Stimulated activated CD8-positive, alpha-beta memory T cell treated with anti-CD3 and anti-CD28 coated beads, Interleukin-4, amount 100 ng/mL, for 24 hours (primary cell): ENCODE measurements around the gene CCDC122.
"Not testable (repeated sequence)": the region's sequence is repeated elsewhere in the genome, so short reads cannot be mapped to it uniquely, and the experiment has no call there.

Source experiments
- DNase-seq: peaks from one replicate; pipeline ENCODE4 v3.0.0-alpha.2; 2020; ENCODE audit warnings: low read depth

The CCDC122 gene

DNA sequence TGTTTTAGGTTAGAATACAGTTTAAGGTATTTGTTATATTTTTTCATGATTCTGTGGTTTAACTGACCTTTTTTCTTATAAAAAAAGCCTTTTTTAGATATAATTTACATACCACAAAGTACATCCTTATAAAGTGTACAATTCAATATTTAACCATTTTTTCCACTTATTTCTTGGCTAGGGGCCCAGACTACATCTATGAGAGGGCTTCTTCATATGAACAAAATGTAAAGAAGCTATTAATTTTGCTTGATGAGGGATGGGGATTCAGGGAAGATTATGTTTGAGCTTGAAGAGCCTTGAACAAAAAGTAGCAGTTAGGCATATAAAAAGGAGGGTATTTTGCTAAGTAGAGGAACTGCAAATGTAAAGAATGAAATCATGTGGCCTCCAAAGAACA lies 2.2 kb downstream of the CCDC122 start:
- no peak for DNase-seq

GRCh38 chr13:43876366-43876765 lies 3.2 kb downstream of the CCDC122 start:
- no peak for DNase-seq

DNA sequence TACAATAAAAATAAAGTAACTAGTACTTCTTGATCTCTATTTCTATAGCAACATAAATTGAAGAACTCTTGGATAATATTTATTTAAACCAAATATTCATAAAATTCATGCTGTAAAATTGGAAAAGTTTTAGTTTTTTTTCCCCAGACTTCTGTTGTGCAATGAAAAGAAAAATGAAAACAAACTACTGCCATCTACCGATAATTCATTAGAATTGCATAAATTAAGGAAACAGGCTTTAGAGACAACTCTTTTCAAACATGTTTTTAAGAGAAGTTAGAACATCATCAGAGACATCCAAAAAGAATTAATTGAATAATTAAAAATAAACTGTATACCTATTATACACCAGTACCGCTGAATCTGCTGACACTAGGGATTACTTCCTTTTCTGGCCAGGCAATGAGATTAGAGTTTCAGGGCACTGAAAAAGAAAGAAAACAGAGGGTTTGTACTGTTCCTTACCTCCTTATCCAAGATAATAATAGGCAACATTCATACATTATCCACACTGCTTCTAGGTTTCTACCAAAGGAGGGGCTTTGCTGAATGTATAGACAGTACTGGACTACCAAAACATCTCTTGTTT lies 4.9 kb downstream of the CCDC122 start:
- DNase-seq = no peak

DNA sequence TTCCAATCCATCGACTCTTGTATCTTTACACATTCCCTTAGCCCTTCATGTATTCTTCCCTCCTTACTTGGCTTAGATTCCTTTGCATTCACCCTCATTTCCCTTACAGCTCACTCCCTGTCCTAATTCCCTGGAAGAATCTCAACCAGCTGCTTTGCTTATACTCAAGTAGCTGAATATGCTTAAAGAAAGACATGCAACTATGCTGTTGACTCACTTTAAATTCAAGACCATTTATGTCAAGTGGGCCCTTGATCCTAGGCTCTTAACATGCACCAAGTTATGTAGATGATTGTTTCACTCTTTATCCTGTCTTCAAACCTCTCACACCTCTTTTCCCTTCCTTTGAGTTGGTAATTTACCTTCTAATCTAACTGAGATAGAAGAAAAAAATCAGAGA lies 7.4 kb downstream of the CCDC122 start:
- no peak for DNase-seq

DNA sequence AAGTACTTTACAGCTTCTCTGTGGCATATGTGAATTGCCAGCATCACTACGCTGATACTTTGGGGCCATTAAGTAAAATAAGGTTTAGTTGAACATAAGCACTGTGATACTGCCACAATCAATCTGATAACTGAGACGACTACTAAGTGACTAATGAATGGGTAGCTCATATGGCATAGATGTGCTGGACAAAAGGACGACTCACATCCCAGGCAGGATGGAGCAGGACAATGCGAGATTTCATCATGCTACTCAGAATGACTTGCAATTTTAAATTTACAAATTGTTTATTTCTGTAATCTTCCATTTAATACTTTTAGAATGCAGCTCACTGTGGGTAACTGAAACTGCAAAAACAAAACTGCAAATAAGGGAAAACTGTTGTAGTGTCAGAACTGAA lies 13.6 kb downstream of the CCDC122 start:
- no peak for DNase-seq

DNA sequence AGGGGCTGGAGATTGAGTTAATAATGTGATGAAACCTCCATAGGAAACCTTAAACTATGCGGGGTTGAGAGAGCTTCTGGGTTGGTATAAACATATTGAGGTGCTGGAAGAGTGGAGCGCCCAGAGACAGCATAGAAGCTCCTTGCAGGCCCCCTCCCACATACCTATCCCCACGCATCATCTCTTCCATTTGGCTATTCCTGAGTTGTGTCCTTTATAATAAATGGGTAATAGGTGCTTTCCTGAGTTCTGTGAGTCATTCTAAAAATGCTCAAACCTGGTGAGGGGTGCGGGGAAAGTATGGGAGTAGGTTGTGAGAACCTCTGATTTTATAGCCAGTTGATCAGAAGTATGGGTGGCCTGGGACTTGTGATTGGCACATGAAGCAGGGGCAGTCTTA lies 14.6 kb downstream of the CCDC122 start:
- DNase-seq = no peak

GRCh38 chr13:43861863-43862262 lies 17.7 kb downstream of the CCDC122 start:
- DNase-seq = no peak

GRCh38 chr13:43852923-43853404 lies 26.6 kb downstream of the CCDC122 start:
- no peak for DNase-seq

GRCh38 chr13:43850873-43851272 lies 28.7 kb downstream of the CCDC122 start:
- DNase-seq = no peak

- no peak for DNase-seq
Observed at GRCh38 chr13:43848001-43848649, 31.4 kb downstream of the CCDC122 start.

GRCh38 chr13:43846496-43847158 lies 32.9 kb downstream of the CCDC122 start:
- no peak for DNase-seq

GRCh38 chr13:43838909-43839308 lies 40.6 kb downstream of the CCDC122 start:
- no peak for DNase-seq

DNA sequence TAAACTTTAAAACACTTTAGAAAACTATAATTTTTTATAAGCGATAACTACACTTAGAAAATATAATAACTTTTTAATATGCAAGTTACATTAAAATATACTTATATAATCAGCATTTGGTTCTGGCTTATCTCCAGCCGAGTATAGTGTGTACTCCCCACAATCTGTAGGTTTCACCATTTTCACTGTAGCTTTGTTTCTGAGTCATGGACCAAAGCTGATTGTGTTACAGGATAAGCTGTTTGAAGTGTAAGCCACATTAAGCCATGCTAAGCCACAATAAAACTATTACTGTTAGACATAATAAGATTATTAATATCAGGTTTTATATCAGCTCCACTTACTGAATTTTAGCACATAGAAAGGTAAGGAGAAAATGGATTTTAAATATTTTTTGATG lies 43.8 kb downstream of the CCDC122 start:
- DNase-seq = no peak

GRCh38 chr13:43831088-43831487 lies 48.5 kb downstream of the CCDC122 start:
- DNase-seq = no peak

- no peak for DNase-seq
Observed at GRCh38 chr13:43830497-43830881, 49.1 kb downstream of the CCDC122 start.

GRCh38 chr13:43824656-43825055 lies 54.9 kb downstream of the CCDC122 start:
- not testable (repeated sequence) for DNase-seq

DNA sequence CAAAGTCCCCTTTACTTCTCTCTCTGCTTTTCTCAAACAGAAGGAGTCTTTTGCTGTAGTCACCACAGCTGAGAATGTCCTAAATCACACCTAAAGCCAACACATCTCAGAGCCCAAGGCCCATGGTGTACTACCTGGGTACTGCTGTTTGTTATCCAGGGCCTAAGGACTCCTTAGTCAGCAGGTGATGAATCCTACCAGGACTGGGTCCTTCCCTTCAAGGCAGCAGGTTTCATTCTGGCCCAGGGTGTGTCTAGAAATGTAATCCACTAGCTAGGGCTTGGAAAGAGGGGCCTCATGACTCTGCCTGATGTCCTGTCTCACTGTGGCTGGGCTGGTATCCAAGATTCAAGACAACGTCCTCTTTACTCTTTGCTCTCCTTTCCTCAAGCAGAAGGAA lies 56.6 kb downstream of the CCDC122 start:
- DNase-seq = no peak

- no peak for DNase-seq
Observed at GRCh38 chr13:43816401-43816889, 63.1 kb downstream of the CCDC122 start.

DNA sequence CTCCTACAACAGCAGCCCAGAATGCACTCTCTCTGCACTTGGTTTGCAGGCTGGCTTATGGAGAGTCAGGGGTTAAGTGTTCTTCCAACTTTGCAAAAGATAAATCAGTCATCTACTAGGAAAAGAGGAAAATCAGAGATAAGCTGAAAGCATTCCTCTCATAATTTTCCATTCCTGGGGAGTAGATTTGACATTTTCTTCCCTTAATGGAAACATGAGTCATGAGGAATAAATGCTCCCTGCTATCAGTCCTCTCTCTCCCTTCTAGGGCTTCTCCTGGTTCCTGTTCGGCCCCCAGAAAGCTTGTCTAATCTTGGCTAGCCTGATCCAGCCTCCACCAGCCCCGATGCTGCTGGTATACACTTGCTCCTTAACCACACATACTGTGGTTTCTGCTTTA lies 64.3 kb downstream of the CCDC122 start:
- DNase-seq = no peak

DNA sequence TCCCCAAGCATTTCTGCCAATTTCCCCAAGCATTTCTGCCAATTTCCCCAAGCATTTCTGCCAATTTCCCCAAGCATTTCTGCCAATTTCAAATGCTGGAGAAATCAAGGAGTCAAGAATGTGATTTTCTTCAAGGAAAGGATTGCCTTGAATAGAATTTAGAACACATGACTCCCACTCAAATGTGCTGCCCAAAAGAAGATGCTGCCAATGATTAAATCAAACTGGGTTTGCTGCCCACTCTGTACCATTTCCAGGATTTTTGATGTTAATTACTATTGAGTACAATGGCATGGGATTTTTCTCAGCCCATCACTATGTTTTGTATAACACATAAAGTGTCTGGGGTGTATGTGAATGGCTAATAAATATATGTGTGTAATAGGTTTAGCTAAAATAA lies 70.9 kb downstream of the CCDC122 start:
- no peak for DNase-seq

- no peak for DNase-seq
Observed at GRCh38 chr13:43805681-43806128, 73.8 kb downstream of the CCDC122 start.

DNA sequence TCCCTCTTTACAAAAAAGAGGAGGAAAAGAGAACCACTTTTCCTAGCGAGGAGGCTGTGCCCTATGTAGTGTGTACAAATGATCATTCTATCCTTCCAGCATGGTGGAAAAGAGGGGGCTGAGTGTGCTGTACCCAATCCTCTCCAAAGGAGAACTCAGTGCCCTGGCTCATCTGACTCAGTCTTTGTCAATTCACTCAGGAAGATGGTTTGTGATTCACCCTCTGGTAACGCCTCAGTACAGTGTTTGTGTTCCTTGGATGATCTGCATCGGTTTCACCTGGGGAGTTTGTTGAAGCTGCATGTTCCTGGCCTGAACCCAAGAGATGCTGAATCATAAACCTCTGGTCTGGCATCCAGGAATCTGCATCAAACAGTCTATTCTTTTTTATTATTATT lies 74.5 kb downstream of the CCDC122 start:
- no peak for DNase-seq

- DNase-seq = no peak
Observed at GRCh38 chr13:43804461-43805070, 75.0 kb downstream of the CCDC122 start.
